Measurements from ENCODE around the gene FURIN.

The FURIN gene

GRCh38 chr15:90931575-90931827 is 63.1 kb downstream of the FURIN start:
- H3K4me3 ChIP-seq (replicated peaks; ENCODE audit: low read depth, low read length), result peak overlapping the region; percentile 92
- DNase-seq (ENCODE audit: extremely low read depth, low read depth), result no peak
- no peak for TF ChIP-seq CTCF (IDR thresholded peaks at IDR 0.05; ENCODE audit: low read depth, low read length, missing control alignments)

- H3K4me3 ChIP-seq (replicated peaks; ENCODE audit: low read depth, low read length), result peak within 1 kb of the TSS; percentile 92
- DNase-seq (ENCODE audit: extremely low read depth, low read depth), result peak; percentile 36
- peak; percentile 93 for TF ChIP-seq CTCF (IDR thresholded peaks at IDR 0.05; ENCODE audit: low read depth, low read length, missing control alignments)
Measured at GRCh38 chr15:90931828-90932659, 63.7 kb downstream of the FURIN start, which contains the start of gene HDDC3. Gene HDDC3, minus strand, starts transcription at chr15:90932549. Its CDS starts 9 bp downstream, at chr15:90932540.

- TF ChIP-seq CTCF (IDR thresholded peaks at IDR 0.05; ENCODE audit: low read depth, low read length, missing control alignments), result no peak
- no peak for DNase-seq (ENCODE audit: extremely low read depth, low read depth)
- peak overlapping the region; percentile 92 for H3K4me3 ChIP-seq (replicated peaks; ENCODE audit: low read depth, low read length)
Measured at GRCh38 chr15:90932660-90932991, 64.2 kb downstream of the FURIN start.
